KBM-7 (cell line): ENCODE measurements around the gene ZNF275.

Source experiments
- DNase-seq: peaks from one replicate; pipeline ENCODE4 v3.0.0-alpha.2; 2015
- in situ Hi-C: fragments of 300-500 bp; cut with MboI; formaldehyde crosslinking; loops from 2 replicates; pipeline ENCODE4 v1.14.3; 2020; ENCODE audit warnings: low sequenced_read_pairs, low pct_unique_long_range_greater_than_20kb, mixed read lengths

The ZNF275 gene

DNA sequence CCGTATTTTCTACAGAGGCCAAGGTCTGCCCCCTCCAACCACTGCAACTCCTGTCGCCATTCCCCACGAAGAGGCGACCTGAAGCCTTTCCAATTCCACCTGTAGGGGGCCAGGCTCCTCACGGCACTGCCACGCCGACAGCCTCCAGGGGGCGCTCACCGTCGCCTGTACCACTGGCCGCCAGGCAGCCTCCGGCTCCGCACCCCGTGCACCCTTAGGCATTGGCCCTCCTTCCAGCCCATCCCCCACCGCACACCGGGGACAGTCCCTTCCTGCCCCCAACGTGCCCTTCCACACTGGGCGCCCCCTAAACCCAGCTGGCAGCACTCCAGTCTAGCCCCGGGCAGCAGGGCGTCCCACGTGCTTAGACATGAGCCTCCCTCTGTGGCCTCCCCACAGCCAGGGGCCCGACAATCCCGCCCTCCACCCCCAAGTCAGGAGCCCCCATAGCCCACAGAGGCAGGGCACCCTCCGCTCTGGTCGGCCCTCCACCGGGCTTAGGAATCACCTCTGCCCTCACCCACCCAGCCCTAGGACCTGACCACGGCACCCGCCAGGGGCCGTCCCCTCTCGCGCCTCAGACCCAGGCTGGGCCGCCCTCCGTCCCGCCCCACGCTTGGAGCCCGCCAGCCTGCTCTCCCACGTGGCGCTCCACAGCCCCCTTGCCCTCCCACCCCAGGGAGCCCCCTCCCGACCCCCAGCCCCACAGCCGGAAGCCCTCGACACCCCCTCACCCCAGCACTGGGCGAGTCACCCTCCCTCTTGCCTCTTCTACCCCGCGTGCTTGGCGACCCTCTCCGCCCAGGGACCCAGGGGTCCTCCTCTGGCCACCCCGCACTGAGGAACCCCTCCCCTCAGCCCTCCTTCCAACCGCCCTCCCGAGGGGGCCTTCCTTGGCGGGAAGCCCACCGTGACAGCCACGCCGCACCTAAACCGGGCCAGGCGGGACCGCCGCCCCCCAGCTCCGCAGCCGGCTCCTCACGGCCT, 66.5 kb downstream of the ZNF275 start:
- in situ Hi-C loops = no loop called here
- peak; percentile 87 for DNase-seq

DNA sequence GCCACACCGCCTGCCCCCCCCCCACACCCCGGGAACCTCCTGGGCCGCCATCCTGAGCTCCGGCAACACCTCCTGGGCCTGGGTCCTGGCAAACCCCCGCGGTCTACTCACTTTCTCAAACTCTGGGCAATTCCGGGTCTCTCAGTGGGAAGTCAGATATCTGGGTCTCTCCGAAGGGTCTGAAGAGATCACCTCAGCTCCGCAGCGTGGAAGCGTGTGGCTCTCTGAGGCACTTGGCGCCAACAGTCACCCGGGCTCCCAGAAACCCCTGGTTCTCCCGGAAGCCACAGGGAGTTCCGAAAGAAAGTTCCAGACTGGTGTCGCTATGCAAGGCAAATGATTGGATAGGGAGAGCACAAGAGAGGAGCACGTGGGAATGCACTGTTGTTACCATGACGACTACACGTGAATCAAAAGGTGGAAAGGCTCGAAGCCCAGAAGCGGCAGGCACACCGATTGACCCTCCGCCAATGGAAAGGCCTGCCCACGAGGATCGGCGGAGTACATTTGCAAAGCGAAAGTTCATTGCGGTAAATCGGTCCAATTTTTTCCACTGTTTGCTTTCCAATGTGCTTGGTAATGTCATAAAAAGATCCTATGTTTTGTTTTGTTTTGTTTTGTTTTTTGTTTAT, 67.3 kb downstream of the ZNF275 start, which contains the start of gene PNMA6E:
TSS of gene PNMA6E (minus strand) at position 218 of the 632 bp plus-strand sequence. CDS start 2,501 bp downstream, outside the sequence.
- no peak for DNase-seq
- in situ Hi-C loops = no loop called here
